Cardiac muscle cell (in vitro differentiated cells and primary cell): Measurements from ENCODE around the gene NUDCD3. TPM values are rescaled to one million over a fixed set of nuclear protein-coding genes. Genes with fewer than 3 reads are reported as not detected.
A peak's percentile ranks its signal among the peaks of the same experiment; 100 is the strongest.

ENCODE experiments used
- DNase-seq, 2 donors: peaks; one replicate each; pipeline versions ENCODE4 v3.0.0 to v3.0.0-alpha.2; 2010 to 2017; ENCODE audit warnings: low read depth in 1 of 2, low spot score in 1 of 2
- H3K27ac ChIP-seq: fragments of 200-600 bp; sonication (generic); 2 replicates; pipeline ENCODE4 v1.5.1; 2016
- H3K27me3 ChIP-seq: fragments of 200-600 bp; sonication (generic); 2 replicates; pipeline ENCODE4 v1.6.0; 2016; ENCODE audit warnings: control low read depth
- H3K36me3 ChIP-seq: fragments of 200-600 bp; sonication (generic); 2 replicates; pipeline ENCODE4 v1.5.1; 2016; ENCODE audit warnings: control low read depth
- H3K4me1 ChIP-seq: fragments of 200-600 bp; sonication (generic); 2 replicates; pipeline ENCODE4 v1.8.1; 2017; ENCODE audit warnings: low read depth, mild to moderate bottlenecking, mixed run types
- H3K4me3 ChIP-seq: fragments of 200-600 bp; sonication (generic); 2 replicates; pipeline ENCODE4 v1.5.1; 2016; ENCODE audit warnings: mild to moderate bottlenecking
- H3K9me3 ChIP-seq: fragments of 200-600 bp; sonication (generic); 2 replicates; pipeline ENCODE4 v1.5.1; 2017; ENCODE audit warnings: low read depth, mild to moderate bottlenecking, control low read depth
- polyA plus RNA-seq: library from polyadenylated mRNA; unstranded; fragments of >200 nt; fragmentation: Nextera tagmentation; extraction: Ambion mirVana; gene quantifications from 2 replicates; pipeline ENCODE4 v1.2.1, GENCODE V29; 2016
- total RNA-seq: library from RNA; depleted of rRNA; stranded (reverse); fragments of >200 nt; gene quantifications from 2 replicates; pipeline ENCODE4 v1.2.3, GENCODE V29; 2016
- TF ChIP-seq, protein P1 (sequence below): IDR thresholded peaks from 2 replicates; pipeline ENCODE4 v1.5.1; 2012; ENCODE audit warnings: low read depth, mild to moderate bottlenecking, low read length

NUDCD3 gene
- total and polyA plus RNA-seq, 2 experiments from 2014 or later = 44.8 to 98.7 TPM

DNA sequence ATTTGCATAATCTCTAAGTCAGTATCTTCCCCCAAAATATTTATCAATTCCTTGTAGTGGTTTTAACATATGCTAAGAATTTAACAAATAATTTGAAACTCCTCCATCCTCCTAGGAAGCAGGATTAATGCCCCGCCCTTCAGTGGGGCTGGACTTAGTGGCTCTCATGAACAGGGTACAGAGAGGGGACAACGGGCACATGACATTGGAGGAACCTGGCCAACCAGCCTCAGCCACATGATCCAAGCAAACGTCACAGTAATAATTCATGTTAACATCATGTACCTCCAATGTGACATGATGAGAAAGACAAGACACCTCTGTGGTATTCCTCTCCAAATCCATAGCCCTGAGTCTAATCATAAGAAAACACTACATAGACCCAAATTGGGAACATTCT, 50.5 kb downstream of the NUDCD3 start:
- H3K9me3 ChIP-seq = no peaks in the 10 kb centered on the region
- H3K4me3 ChIP-seq = no peak overlapping the region
- H3K36me3 ChIP-seq = no peaks in the 10 kb centered on the region
- H3K4me1 ChIP-seq = no peaks in the 10 kb centered on the region
- TF ChIP-seq, protein P1, sequence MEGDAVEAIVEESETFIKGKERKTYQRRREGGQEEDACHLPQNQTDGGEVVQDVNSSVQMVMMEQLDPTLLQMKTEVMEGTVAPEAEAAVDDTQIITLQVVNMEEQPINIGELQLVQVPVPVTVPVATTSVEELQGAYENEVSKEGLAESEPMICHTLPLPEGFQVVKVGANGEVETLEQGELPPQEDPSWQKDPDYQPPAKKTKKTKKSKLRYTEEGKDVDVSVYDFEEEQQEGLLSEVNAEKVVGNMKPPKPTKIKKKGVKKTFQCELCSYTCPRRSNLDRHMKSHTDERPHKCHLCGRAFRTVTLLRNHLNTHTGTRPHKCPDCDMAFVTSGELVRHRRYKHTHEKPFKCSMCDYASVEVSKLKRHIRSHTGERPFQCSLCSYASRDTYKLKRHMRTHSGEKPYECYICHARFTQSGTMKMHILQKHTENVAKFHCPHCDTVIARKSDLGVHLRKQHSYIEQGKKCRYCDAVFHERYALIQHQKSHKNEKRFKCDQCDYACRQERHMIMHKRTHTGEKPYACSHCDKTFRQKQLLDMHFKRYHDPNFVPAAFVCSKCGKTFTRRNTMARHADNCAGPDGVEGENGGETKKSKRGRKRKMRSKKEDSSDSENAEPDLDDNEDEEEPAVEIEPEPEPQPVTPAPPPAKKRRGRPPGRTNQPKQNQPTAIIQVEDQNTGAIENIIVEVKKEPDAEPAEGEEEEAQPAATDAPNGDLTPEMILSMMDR = no peak
- H3K27me3 ChIP-seq = no peaks in the 10 kb centered on the region
- H3K27ac ChIP-seq = no peak overlapping the region
- DNase-seq = no peak

DNA sequence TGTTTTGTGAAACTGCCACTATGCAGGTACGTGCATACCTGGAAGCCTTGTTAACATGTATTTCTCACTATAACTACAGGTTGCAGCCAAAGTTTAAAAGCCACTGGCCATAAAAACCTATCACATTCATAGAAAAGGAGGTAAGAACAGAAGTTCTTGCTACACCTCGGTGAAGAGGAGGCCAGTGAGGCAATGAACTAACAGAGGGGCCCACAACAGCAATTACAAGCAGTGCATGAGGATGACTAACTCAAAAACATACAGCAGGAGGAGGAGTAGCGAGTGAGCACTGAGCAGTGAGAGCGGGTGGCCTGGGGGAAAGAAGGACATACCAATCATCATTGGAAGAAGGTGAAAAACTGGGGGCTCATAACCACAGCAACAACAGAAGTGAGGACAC, 51.6 kb downstream of the NUDCD3 start:
- Histone ChIP-seq H3K27ac (no peak overlapping the region), H3K4me1 (peaks cover 11% of the 10 kb centered on the region), H3K9me3 (no peaks in the 10 kb centered on the region), H3K4me3 (no peak overlapping the region), H3K27me3 (no peaks in the 10 kb centered on the region), H3K36me3 (no peaks in the 10 kb centered on the region)
- TF ChIP-seq, protein P1 = no peak
- no peak for DNase-seq

DNA sequence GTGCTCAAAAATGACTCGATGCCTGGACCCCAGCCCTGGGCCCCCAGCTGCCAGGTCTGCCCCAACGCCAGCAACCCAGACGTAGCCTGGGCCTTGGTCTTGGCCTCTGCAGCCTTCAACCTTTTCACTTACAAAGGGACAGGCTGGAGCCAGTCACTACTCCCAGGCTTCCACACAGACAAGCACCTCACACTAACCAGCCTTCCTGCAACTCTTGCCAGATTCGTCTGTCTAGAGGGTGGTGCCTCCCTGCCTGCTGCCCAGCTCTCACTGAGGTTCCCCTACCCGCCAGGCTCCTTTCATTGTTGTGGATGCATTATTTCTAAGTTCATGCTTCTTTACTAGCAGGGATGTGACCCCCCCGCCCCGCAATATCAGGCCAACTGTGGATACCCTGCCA, 56.3 kb downstream of the NUDCD3 start:
- Histone ChIP-seq H3K4me3 (no peak overlapping the region), H3K27ac (peak overlapping the region; percentile 80), H3K4me1 (peaks cover 11% of the 10 kb centered on the region), H3K36me3 (no peaks in the 10 kb centered on the region), H3K9me3 (no peaks in the 10 kb centered on the region), H3K27me3 (no peaks in the 10 kb centered on the region)
- TF ChIP-seq, protein P1 = no peak
- peak in 1 of 2 donors; percentile 17 for DNase-seq

DNA sequence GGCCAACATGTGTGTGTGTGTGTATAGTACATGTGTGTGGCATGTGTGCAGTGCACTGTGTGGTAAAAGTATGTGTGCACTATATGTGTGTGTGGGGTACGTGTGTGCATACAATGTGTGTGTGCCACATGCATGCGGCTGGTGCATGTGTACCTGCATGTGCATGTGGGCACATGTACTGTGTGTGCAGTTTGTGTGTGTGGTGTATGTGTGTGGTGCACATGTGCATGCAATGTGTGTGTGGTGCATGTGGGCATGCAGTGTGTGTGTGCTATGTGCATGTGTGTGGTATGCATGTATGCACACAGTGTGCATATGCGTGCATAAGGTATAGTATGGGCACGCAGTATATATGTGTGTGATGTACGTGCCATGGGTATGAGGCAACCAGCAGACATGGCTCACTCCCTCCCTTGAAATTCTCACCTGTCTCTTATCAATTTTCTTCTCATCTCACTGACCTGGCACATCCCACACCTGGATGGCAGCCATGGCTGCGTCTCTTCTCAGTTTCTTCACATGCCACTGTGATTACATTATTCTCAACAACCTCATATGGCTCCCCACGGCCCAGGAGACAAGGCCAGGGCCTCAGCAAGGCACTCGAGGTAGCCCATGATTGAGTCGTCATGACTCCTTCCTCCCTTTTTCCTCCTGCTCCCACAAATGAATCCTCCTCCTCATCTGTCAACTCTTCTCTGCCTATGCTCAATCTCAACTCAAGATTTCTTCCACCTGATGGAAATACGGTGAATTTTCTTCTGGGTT, 57.0 kb downstream of the NUDCD3 start:
- TF ChIP-seq, protein P1 = no peak
- Histone ChIP-seq H3K27me3 (no peaks in the 10 kb centered on the region), H3K4me1 (peaks cover 11% of the 10 kb centered on the region), H3K27ac (peak overlapping the region; percentile 80), H3K36me3 (no peaks in the 10 kb centered on the region), H3K4me3 (no peak overlapping the region), H3K9me3 (no peaks in the 10 kb centered on the region)
- no peak for DNase-seq

DNA sequence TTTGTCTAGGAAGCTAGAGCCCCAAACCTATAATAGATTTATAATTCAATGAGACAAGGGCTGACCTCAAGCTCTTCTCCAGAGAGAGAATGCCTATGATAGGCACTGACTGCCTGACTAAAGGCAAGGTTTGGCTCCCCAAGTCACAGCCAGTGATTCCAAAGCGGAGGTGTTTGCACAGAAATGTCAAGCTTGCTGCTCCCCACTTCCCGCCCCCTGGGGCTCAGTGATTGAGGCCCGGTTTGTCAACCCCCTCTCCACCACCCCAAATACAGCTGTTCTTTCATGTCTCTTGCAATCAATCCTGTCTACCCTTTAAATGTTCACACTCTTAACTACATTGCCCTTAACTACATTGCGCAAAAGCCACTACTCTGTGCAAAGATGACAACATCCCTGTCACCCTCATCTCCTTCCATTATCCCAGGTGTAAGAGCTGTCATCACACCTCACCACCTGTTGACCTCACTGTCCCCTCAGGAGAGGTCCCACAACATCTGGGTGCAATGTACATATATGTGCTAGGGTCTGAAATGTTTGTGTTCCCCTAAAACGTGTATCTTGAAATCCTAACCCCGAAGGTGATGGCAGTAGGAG, 58.0 kb downstream of the NUDCD3 start:
- Histone ChIP-seq H3K27me3 (no peaks in the 10 kb centered on the region), H3K4me1 (peaks cover 11% of the 10 kb centered on the region), H3K36me3 (no peaks in the 10 kb centered on the region), H3K4me3 (no peak overlapping the region), H3K27ac (no peak overlapping the region), H3K9me3 (no peaks in the 10 kb centered on the region)
- TF ChIP-seq, protein P1 = no peak
- no peak for DNase-seq
